ENCODE results near the gene NAV1. TPM values are rescaled to one million over a fixed set of nuclear protein-coding genes. Genes with fewer than 3 reads are reported as not detected.
A peak's percentile ranks its signal among the peaks of the same experiment; 100 is the strongest.

The NAV1 gene
- total RNA-seq, 2 donors from 2014 or later = 16.3 to 32.1 TPM

- no peak for TF ChIP-seq CTCF (IDR thresholded peaks at IDR 0.05)
Observed at GRCh38 chr1:201525193-201525778, 13.6 kb upstream of the NAV1 start.

DNA sequence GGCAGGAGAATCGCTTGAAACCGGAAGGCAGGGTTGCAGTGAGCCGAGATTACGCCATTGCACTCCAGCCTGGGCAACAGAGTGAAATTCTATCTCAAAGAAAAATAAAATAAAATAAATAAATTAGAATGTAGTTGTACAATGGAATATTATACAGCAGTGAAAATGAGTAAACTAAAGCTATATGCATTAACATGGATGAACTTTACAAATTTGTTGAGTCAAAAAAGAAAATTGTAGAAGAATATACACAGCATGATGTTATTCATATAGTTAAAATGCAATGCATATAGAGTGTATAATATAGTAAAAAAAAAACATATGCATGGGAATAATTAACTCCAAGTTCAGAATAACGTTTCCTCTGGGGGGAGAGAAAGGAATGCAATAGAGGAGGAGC lies 11.0 kb upstream of the NAV1 start:
- peaks cover 0 to 5% of the 10 kb centered on the region in 2 donors for H3K9me3 ChIP-seq
- no peak overlapping the region for H3K27ac ChIP-seq
- no peak overlapping the region for H3K4me3 ChIP-seq
- no peaks in the 10 kb centered on the region for H3K27me3 ChIP-seq
- no peak for TF ChIP-seq CTCF (IDR thresholded peaks at IDR 0.05)
- H3K36me3 ChIP-seq = no peaks in the 10 kb centered on the region
- no peak for DNase-seq (ENCODE audit: low spot score)
- peaks cover 0 to 18% of the 10 kb centered on the region in 2 donors for H3K4me1 ChIP-seq

More at GRCh38 chr1:201525193-201525778, 13.6 kb upstream of the NAV1 start:
- peaks cover 0 to 5% of the 10 kb centered on the region in 2 donors for H3K9me3 ChIP-seq
- H3K4me3 ChIP-seq = no peak overlapping the region
- no peak overlapping the region for H3K27ac ChIP-seq
- no peaks in the 10 kb centered on the region for H3K36me3 ChIP-seq
- no peaks in the 10 kb centered on the region for H3K27me3 ChIP-seq
- H3K4me1 ChIP-seq = no peaks in the 10 kb centered on the region
- no peak for DNase-seq (ENCODE audit: low spot score)

DNA sequence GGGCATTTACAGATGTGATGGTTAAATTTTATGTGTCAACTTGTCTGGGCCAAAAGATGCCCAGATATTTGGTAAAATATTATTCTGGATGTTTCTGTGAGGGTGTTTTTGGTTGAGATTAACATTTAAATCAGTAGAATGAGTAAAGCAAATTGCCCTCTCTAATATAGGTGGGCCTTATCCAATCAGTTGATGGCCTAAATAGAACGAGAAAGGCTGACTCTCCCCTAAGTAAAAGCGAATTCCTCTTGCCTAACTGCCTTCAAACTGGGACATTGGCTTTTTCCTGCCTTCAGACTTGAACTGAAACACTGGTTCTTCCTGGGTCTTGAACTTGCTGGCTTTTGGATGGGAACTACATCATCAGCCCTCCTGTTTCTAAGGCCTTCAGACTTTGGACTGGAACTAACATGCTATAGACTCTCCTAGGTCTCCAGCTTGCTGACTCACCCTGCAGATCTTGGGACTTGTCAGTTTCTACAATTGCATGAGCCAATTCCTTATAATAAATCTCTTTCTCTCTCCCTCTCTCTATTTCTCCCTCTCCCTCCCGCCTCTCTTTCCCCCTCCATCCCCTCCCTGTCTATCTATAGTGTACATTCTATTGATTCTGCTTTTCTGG lies 10.2 kb upstream of the NAV1 start:
- H3K9me3 ChIP-seq = peaks cover 0 to 5% of the 10 kb centered on the region in 2 donors
- TF ChIP-seq CTCF (IDR thresholded peaks at IDR 0.05) = no peak
- no peak for DNase-seq (ENCODE audit: low spot score)
- H3K4me1 ChIP-seq = peaks cover 0 to 18% of the 10 kb centered on the region in 2 donors
- no peaks in the 10 kb centered on the region for H3K36me3 ChIP-seq
- H3K27me3 ChIP-seq = no peaks in the 10 kb centered on the region
- H3K27ac ChIP-seq = no peak overlapping the region
- no peak overlapping the region for H3K4me3 ChIP-seq

DNA sequence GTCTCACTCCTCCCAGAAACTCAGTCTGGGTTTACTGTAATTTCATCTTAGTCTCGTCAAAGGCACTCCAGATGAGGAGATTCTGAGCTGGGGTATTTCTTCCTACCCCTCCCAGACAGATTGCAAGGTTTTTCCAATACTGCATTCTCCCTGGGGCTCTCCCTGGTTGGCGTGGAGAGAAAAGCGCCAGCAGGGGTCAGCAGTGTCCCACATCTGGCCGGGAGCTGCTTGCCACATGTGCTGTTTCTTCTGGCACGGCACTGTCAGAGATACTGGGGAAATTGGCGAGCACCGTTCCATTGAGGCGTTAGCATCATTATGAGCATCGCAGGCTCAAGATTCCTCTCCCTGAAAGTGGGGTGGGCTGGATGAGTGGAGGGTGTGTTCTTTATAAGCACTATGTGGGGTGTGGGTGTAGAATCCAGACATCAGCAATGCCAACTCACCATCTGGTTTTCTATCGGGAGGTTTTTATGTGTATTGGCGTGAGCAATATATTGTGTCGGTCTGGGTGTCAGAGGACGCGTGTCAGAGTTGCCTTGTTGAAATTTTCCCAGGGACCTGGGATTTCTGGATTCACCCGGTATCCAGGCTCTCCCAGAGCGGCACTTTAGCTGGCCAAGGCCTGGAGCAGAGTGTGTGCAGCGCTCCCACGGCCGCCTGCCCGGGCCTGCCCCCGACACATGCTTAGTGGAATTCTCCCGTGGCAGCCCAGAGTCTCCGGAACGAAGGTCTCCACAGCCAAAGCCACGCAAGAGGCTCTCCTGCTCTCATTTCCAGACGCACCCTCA lies 8.0 kb upstream of the NAV1 start:
- peak; percentile 52 to 83 for TF ChIP-seq CTCF (IDR thresholded peaks at IDR 0.05)
- H3K4me1 ChIP-seq = peaks cover 0 to 30% of the 10 kb centered on the region in 2 donors
- H3K27me3 ChIP-seq = no peaks in the 10 kb centered on the region
- peak; percentile 94 for DNase-seq (ENCODE audit: low spot score)
- H3K27ac ChIP-seq = peak overlapping the region; percentile 49 to 63
- no peak overlapping the region for H3K4me3 ChIP-seq
- H3K9me3 ChIP-seq = no peaks in the 10 kb centered on the region
- no peaks in the 10 kb centered on the region for H3K36me3 ChIP-seq

GRCh38 chr1:201531551-201532425 lies 7.1 kb upstream of the NAV1 start:
- H3K27me3 ChIP-seq = no peaks in the 10 kb centered on the region
- H3K9me3 ChIP-seq = no peaks in the 10 kb centered on the region
- H3K27ac ChIP-seq = peak overlapping the region; percentile 49 to 60
- no peak for DNase-seq (ENCODE audit: low spot score)
- H3K4me1 ChIP-seq = peaks cover 0 to 38% of the 10 kb centered on the region in 2 donors
- no peaks in the 10 kb centered on the region for H3K36me3 ChIP-seq
- no peak overlapping the region for H3K4me3 ChIP-seq
- no peak for TF ChIP-seq CTCF (IDR thresholded peaks at IDR 0.05)

Measured in right atrium auricular region (tissue), 2 donors.